Stimulated activated CD4-positive, alpha-beta T cell treated with anti-CD3 and anti-CD28 coated beads, Interleukin-4, amount 100 ng/mL, for 48 hours (primary cell): ENCODE measurements around the gene PARD3.

Source experiments
- DNase-seq, 2 donors: peaks; one replicate each; pipeline ENCODE4 v3.0.0-alpha.2; 2020; ENCODE audit warnings: low read depth in 2 of 2

Gene PARD3

DNA sequence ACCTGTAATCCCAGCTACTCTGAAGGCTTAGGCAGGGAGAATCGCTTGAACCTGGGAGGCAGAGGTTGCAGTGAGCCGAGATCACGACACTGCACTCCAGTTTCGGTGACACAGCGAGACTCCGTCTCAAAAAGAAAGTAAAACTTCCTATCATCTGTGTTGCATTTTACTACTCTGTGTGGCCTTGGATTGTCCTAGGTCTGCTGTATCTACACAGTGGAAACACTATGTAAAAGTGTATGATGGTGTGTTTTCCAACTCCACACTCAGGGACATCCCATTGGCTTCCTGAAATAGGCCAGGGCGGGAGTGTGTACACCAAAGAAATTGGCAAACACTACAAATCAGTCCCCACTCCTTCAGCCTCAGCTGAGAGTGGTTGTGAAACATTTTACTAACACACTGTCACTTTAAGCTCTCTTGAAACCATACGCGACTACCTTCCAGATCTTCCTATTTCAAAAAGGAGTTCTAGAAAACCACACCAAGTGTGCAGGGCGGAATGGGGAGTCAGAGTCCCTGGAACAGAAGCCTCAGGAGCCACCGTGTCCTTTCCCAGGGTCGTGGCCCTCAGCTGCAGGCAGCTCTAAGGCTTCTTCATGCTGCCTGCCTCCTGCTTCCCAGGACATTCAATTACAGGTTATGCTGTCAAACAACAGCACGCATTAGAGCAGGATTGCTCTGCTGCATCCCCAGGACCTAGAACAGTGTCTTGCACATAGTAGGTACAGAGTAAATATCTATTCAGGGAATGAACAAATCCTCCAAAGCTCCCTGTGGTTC, 275.4 kb downstream of the PARD3 start:
- no peak for DNase-seq

DNA sequence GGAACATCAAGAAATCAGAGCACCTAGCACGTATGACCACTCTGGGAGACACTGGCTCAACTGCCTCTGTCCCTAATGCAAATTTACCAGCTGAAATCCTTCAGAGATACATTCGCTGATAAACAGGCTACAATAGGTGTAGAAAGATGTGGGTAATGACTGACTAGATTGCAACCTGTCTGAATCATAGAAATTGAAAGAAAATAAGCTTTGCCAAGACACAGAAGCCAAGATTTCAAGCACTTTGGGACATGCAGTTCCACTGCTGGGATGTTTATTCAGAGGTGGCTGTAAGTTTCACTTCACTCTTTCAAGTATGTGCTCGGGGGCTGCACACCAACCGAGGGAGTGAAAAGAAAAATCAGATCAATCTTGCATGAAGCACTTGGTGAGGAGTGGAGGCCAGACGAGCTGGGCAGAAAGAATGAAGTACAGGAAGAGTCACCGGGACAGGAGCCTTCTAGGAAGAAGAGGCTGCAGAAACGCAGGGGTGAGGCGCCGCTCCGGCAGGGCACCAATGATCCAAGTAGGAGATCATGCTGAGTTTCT, 276.7 kb downstream of the PARD3 start:
- DNase-seq, result no peak

DNA sequence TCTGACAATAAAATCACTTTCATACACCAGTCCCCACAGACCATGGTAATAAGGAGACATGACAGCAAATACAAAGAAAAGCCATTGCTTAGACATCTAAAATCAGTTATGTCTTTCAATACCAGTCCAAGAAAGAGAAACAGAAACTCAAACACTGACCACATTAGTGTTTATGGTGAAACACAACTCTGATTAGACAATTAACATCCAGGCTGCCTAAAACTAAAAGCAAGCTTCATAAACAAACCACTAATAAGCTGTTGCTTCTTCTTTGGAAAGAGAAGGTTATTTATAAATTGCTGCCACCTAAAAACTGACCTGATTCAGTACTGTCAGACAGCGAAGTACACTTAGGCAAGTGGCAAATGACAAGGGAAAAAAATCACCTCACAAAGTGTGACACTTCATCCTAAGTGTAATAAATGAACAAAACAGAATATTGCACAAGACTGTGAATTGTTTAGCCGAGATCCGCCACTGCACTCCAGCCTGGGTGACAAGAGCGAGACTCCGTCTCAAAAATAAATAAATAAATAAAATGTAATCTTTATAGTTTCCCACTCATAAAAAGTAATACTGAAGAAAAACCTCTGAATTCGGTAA, 277.4 kb downstream of the PARD3 start:
- DNase-seq, result no peak

DNA sequence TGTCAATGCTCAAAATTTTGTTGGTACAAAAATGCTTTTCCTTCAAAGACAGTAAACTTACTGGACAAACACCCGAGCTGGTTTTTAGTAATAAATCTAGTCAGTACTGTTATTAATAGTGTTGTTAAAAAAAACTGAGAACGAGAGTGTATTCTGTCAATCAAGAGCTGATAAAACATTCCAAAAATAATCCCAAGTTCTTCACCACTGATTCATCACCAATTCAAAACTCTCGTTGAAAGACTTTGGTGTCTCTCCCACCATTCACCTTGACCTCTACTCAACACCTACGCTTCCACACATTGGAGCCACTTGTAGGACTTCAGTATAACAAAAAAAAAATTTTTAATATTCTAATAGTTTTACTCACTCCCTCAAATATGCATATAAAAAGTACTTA, 279.2 kb downstream of the PARD3 start:
- no peak for DNase-seq

DNA sequence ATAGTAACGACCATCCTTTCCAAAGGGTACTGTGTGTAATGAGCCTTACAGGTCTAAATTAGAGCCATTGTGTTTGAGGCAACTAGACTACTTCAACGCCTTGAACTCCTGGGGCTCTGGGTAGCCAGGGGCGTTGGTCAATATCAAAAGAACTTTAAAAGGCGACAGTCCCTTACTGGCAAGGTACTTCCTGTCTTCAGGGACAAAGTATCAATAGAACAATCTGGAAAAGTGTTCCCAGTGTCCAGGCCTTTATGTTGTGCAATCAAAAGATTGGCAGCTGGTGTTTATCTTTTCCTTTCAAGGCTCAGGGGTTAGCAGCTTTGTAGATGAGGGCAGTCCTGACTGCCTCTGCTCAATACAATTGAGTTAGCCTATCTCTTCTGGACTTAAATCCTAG, 284.3 kb downstream of the PARD3 start:
- no peak for DNase-seq

DNA sequence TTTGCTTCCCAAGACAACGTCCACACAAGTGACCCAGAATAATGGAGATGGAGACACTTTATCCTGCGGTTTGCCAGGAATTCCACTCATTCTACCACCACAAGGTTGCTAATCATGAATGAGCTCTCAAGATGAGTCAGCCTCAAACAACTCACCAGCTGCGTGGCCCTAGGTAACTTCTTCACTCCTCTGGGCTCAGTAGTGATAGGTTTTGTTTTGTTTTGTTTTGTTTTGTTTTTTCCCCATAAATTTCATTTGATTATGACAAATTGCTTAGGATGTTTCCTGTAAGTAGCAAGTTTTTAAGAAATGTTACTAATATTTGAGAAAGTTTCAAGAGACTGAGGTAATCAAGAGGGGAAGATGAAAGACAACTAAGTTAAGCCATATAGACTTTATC, 286.8 kb downstream of the PARD3 start:
- no peak for DNase-seq

DNA sequence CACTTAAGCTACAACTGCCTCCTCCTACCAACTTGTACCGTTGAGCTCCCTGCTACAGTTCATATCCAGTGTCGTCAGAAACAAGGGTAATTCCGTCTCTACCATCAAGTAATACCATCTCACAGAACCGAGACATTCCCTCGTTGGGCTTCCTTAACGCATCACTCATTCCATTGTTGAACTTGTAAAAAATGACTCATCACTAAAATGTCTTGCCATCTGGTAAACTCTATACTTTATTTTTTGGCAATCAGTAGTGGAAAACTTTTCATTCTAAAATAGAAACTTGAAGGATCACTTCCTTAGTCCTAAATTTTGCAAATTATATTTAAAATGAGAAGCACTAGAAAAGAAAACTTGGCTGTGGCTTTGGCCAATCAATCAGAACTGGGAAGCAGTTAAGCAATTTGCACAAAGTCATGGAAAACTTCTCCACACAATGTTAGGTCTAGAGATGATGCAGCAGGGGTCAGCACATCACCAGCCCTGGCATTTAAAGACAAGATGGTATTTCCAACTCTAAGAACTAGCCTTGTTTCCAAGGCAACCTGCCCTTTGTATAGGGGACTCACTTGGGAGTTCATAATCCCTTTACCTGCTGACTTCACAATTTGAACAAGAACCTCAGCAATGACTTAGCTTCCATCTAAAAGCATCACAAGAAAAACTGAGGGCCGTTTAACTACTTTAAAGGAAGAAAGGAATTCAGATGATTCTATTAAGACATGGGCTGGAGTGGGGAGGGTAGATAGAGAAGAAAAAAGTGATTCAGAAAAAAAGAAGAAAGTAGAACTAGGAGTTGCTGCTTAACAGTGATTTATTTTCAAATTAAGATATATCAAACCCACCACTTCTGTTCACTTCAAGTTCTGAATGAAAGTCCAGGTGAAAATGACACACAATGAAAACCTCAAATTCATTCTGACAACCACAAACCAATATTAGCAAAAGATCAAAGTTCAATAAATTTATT, 288.1 kb downstream of the PARD3 start:
- no peak for DNase-seq

DNA sequence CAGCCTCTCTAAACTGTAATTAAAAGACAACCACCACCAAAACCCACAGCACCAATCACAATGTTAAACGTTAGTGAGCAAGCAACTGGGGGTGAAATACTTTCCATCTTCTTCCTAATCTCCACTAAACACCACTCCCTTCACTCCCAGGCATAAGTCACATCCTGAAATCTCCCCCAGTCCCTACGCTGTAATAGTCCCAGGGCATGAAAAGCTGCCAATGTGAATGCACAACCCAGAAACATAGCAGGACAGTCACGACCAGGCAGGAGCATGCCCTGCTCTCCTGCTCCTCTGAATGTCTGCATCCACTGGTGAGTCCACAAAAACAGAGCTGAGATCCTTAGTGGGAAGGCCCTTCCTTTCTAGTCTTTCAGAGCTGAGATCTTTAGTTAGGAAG, 288.9 kb downstream of the PARD3 start:
- DNase-seq, result no peak

DNA sequence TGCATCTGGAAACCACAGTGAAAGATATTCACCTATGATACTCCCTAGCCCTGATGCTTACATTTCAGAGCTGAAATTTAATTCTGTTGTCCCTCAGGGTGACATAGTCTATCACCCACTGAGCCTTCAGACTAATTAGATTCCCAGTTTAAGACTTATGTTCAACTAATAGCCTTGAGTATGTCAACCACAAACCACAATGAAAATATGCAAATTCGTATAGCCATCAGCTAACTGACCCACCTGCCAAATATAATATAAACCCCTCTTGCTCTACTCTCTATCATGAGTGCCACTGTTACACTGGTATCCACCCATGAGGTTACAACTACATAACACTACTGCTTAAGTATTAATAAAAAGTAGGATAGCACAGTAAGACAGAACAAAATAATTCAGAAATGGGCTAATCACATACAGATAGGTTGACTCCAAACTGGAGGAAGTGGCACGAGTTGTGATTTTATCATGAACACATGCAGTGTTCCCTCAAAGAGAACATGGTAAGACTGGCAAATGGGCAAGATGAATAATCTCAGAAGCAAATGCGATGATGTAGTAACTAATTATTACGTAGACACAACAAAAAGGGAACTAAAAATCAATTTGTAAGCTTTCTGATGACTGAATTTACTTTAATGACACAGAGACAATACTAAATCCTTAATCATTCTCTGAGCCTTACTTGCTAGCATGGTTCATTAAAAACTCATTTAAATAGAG, 290.6 kb downstream of the PARD3 start:
- DNase-seq, result no peak

DNA sequence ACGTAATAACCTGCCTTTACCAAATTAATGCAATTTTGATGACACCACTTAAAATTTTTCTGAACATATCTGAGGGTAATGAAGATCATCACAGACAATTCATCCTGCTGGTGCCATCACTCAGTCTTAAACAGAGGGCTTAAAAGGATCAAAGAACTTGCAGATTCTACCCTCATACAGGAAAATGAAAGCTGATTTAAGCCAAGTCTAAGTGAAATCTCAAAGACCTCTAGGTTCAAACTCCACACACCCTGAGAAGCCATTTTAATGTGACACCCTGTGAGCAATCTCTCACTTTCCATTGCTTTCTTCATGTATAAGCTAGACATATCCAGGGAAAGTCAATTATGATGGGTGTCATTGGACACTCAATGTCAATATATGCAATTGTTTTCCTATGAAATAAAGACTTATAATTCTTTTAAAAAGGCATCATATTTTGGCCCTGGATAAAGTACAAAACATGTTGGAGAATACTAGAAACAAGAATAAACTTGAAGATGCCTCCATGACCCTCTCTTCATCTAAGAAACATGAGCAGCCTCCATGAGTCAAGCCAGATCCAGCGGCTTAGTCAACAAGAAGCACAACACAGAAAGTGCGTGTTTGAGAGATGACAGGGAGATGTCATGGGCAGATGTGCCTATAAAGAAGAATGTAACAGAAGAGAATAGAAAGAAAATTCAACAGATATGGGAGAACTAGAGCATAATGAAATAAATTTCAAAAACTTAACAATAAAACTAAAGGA, 291.9 kb downstream of the PARD3 start:
- DNase-seq, result no peak

DNA sequence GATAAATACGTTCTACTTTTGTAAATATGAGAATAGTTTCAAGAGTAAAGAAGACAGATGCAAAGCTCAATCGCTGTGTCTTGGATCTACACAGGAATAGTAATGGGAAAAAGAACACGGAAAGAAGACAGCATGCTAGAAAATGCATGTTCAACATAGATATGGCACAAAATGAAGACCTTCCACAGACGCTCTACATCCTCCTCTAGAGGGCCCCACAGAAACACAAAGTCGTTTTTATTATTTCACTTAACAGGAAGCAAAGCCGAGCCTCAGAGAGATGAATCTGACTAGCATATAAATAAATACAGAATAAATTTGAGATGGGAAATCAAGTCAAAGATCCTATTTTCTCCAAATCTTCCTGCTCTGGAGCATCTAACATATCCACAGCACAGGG, 292.6 kb downstream of the PARD3 start:
- DNase-seq, result no peak

DNA sequence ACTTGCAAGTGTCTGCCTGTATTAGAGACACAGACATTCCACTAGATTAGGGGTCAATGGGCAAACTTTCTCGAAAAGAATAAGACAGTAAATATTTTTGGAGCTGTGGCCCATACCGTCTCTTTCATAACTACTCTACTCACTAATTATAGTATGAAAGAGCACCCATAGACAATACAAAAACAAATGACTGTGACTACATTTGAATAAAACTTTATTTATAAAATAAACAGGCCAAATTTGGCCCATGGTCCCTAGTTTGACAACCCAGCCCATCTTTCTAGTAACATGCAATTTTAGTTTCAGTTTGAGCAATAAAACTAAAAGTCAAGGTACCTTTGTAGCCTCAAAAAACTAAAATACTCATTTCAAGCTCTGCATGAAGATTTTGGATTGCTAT, 294.6 kb downstream of the PARD3 start:
- no peak for DNase-seq

DNA sequence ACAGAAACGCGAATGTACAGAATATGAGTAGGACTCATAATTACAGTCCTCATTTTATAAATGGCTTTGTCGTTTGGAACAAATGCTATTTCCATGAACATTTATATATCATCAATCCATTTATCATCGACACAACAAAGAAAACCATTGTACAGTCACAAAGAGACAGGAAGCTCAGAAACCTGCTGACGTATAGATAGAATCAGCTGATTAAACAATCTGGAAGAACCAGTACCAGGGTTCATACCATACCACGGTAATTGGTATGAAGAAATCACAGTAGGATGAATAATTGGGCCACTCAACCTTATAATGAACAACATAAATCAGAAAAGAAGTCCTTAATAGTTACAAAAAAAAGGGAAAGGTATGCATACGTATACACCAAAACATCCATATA, 295.0 kb downstream of the PARD3 start:
- no peak for DNase-seq

DNA sequence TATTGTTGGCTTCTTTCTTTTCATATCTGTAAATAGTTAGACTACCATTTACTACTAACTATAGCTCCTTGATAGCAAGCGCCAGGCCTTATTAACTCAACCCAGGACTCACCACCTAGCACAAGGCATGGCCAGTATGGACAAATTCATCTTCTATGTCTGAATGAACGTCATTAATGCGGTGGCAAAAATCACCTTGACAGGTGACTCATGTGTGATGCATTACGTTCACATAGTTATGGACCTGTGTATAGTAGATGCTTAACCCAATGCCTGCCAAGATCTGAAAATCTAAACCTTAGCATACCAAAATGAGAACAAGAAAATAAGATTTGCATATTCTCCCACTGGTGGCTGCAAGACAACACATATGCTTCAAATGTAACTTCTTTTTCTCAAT, 300.8 kb downstream of the PARD3 start:
- no peak for DNase-seq

DNA sequence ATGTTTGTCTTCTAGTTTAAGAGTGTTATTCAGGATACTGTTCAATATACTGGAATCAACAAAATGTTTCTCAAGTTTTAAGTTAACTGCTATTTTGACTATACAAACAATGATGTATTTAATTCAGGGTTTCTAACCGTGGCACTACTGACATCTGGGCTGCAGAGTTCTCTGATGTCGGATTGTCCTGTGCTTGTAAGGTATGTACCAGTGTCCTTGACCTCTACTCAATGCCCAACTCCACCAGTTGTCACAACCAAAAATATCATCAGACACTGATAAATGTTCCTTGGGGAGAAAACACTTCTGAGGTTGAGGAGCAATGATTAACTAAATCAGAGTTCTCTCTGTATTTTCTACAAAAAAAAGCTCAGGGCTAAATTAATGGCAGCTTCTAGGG, 301.5 kb downstream of the PARD3 start:
- DNase-seq, result no peak

DNA sequence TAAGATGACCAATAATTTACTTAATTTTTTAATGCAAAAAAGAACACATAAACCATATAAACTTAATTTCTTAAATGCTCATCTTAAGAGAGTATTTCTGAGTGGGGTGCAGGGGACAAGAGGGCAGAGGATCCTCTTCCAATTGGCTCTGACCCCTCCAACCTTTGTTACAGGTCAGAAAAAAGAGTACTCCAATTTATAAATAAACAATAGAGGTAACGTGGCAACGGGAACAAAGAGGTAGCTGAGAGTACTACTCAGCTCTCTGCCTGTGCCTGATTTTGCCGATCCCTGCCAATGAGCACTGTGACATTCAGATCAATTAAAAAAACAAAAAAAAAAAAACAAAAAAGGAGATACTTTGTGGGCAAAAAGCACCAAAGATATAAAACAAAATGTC, 307.9 kb downstream of the PARD3 start:
- DNase-seq, result no peak

DNA sequence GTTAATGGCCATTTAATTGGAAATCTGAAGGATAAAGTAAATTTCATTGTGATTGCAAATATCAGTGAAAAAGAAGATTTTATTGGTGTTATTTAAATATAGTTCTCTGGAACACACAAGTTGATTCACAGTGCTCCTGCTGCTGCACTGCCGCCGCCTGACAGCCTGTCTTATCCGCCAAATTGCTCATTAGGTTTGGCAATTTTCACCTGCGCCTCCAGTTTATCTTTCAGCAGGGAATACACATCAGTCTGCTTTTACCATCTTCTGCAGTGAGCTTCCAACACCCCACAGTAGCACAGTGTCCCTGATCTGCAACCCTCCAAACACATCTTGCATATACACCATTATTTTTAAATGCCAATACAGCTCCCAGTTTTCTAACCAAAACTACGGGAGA, 308.3 kb downstream of the PARD3 start:
- DNase-seq, result no peak

DNA sequence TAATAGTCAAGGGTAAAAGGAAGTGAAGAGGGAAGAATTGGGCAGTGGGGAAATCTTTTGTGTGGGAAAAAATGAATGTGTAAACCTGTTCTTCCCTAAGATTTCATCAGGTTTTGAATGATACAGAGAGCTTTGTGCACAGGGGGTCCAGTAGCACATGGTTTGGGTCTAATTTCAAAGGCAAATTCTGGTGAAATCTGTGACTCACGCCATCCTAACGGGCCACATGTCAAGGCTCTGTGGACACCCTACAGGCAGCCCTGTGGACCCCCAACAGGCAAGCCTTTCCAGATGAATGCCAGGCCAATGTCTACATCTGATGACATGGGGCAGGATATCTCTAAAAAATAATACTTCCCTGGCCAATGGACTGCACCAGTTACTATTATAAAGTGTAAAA, 309.8 kb downstream of the PARD3 start:
- no peak for DNase-seq

DNA sequence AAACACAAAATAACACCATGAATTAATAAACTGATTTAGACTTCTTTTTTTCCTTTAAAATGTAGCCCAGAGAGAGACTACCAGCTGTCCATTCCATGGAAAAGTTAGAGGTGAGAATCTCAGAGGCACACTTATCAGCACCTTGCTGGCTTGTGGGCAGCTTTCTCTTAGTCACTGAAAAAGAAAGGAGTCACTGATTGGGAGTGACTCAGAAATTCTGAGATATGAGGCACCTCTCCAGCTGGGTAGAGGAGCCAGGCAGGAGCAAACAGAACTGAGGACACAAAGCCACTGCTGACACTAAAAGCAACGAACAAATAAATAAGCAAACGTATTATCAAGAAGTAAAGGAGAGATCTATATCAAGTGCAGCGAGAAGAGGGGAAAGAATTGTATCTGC, 310.6 kb downstream of the PARD3 start:
- DNase-seq, result no peak

DNA sequence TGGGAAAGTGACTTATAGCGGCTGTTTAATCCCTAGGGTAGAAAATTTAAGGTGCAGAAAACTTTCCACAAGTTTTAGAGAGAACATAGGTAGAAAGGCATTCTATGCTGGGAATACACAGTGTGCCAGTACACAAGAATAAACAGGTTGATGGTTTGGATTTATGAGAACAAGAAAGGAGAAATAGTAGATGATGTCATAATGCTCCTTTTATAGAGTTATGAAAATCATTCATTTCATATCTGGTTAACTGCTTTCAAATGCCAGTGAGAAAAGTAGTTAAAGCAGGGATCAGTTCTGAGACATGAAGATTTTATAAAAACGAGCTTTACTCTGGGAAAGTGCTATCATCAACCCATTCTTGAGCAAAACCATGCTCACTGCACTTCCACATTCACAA, 311.4 kb downstream of the PARD3 start:
- no peak for DNase-seq
